Neuronal stem cell (in vitro differentiated cells): ENCODE measurements around the gene SIGLEC11.
"Not testable (repeated sequence)": the region's sequence is repeated elsewhere in the genome, so short reads cannot be mapped to it uniquely, and the experiment has no call there.

ENCODE experiments used
- DNase-seq: peaks from one replicate; pipeline ENCODE4 v3.0.0-alpha.2; 2013; ENCODE audit warnings: low spot score
- H2AFZ ChIP-seq: one replicate; pipeline ENCODE4 v1.6.1; 2013; ENCODE audit warnings: mild to moderate bottlenecking, low read length, inconsistent platforms
- H2AK5ac ChIP-seq: 2 replicates; pipeline ENCODE4 v1.6.1; 2013; ENCODE audit warnings: low read depth, mild to moderate bottlenecking, inconsistent platforms, low read length, moderate library complexity, mixed read lengths
- H2BK120ac ChIP-seq: 2 replicates; pipeline ENCODE4 v1.6.1; 2013; ENCODE audit warnings: low read depth, mild to moderate bottlenecking, inconsistent platforms, low read length, moderate library complexity, mixed read lengths
- H2BK12ac ChIP-seq: one replicate; pipeline ENCODE4 v1.6.1; 2013; ENCODE audit warnings: low read length, inconsistent platforms
- H2BK15ac ChIP-seq: 2 replicates; pipeline ENCODE4 v1.6.1; 2013; ENCODE audit warnings: mild to moderate bottlenecking, low read length, inconsistent platforms, mixed read lengths
- H2BK5ac ChIP-seq: one replicate; pipeline ENCODE4 v1.6.1; 2013; ENCODE audit warnings: inconsistent platforms, mild to moderate bottlenecking, low read length, moderate library complexity
- H3K14ac ChIP-seq: one replicate; pipeline ENCODE4 v1.6.1; 2013; ENCODE audit warnings: low read length, inconsistent platforms
- H3K18ac ChIP-seq: 2 replicates; pipeline ENCODE4 v1.6.1; 2013; ENCODE audit warnings: low read length, inconsistent platforms
- H3K23ac ChIP-seq: 2 replicates; pipeline ENCODE4 v1.6.1; 2013; ENCODE audit warnings: low read depth, mild to moderate bottlenecking, mixed read lengths, low read length, inconsistent platforms; ENCODE audit not compliant: poor library complexity
- H3K27ac ChIP-seq: replicated peaks from 3 replicates; pipeline ENCODE4 v1.5.1; 2013; ENCODE audit warnings: low read length, inconsistent platforms
- H3K27me3 ChIP-seq, 3 experiments: 2 replicates each; pipeline ENCODE4 v1.6.1; 2013; ENCODE audit warnings: low read length in 3 of 3, mild to moderate bottlenecking in 2 of 3, inconsistent platforms in 1 of 3, low read depth in 1 of 3, mixed read lengths in 1 of 3, moderate library complexity in 1 of 3; ENCODE audit not compliant: control insufficient read depth in 3 of 3, insufficient read depth in 3 of 3
- H3K36me3 ChIP-seq, 2 donors: replicated peaks in 1 of 2; 2 replicates each; pipeline ENCODE4 v1.6.1; 2013; ENCODE audit warnings: low read length in 2 of 2; ENCODE audit not compliant: control insufficient read depth in 2 of 2, insufficient read depth in 2 of 2
- H3K4ac ChIP-seq: 2 replicates; pipeline ENCODE4 v1.6.1; 2013; ENCODE audit warnings: inconsistent platforms, mild to moderate bottlenecking, low read length, moderate library complexity
- H3K4me1 ChIP-seq, 2 donors: 1 replicate in 1 of 2; 2 replicates in 1 of 2; pipeline ENCODE4 v1.6.1; 2013; ENCODE audit warnings: low read length in 2 of 2, low read depth in 1 of 2; ENCODE audit not compliant: control insufficient read depth in 2 of 2, insufficient read depth in 1 of 2
- H3K4me2 ChIP-seq: one replicate; pipeline ENCODE4 v1.6.1; 2013; ENCODE audit warnings: mild to moderate bottlenecking, low read length, inconsistent platforms; ENCODE audit not compliant: insufficient read depth, poor library complexity, severe bottlenecking
- H3K4me3 ChIP-seq, 2 donors: 2 replicates each; pipeline ENCODE4 v1.5.1; 2013; ENCODE audit warnings: low read length in 2 of 2, mild to moderate bottlenecking in 2 of 2, inconsistent platforms in 1 of 2, moderate library complexity in 1 of 2
- H3K79me1 ChIP-seq: one replicate; pipeline ENCODE4 v1.6.1; 2013; ENCODE audit warnings: low read depth, mild to moderate bottlenecking, inconsistent platforms, low read length, moderate library complexity
- H3K9ac ChIP-seq: one replicate; pipeline ENCODE4 v1.6.1; 2013; ENCODE audit warnings: mild to moderate bottlenecking, low read depth, low read length, inconsistent platforms; ENCODE audit not compliant: poor library complexity
- H3K9me3 ChIP-seq, 2 donors: replicated peaks in 1 of 2; 2 replicates each; pipeline versions ENCODE3 to v1.6.1; 2013; ENCODE audit warnings: low read length in 2 of 2, mild to moderate bottlenecking in 2 of 2, inconsistent platforms in 1 of 2, low read depth in 1 of 2, mixed read lengths in 1 of 2, moderate library complexity in 1 of 2; ENCODE audit not compliant: control insufficient read depth in 2 of 2, insufficient read depth in 1 of 2
- H4K8ac ChIP-seq: one replicate; pipeline ENCODE4 v1.6.1; 2013; ENCODE audit warnings: low read depth, mild to moderate bottlenecking, inconsistent platforms, low read length, moderate library complexity
- H4K91ac ChIP-seq: one replicate; pipeline ENCODE4 v1.6.1; 2013; ENCODE audit warnings: low read length, low read depth, mild to moderate bottlenecking, inconsistent platforms; ENCODE audit not compliant: poor library complexity
- WGBS, 2 donors: extraction: QIAGEN DNeasy Blood & Tissue Kit; methylation state at CpG; one replicate each; pipeline ENCODE4 v1.1.7; 2013; ENCODE audit warnings: missing lambda C conversion rate in 2 of 2, mixed read lengths in 1 of 2; ENCODE audit not compliant: insufficient read length in 2 of 2, insufficient replicate concordance in 1 of 2; ENCODE audit errors: extremely low coverage in 2 of 2; 5-methylcytosine and 5-hydroxymethylcytosine counted together

Gene SIGLEC11

DNA sequence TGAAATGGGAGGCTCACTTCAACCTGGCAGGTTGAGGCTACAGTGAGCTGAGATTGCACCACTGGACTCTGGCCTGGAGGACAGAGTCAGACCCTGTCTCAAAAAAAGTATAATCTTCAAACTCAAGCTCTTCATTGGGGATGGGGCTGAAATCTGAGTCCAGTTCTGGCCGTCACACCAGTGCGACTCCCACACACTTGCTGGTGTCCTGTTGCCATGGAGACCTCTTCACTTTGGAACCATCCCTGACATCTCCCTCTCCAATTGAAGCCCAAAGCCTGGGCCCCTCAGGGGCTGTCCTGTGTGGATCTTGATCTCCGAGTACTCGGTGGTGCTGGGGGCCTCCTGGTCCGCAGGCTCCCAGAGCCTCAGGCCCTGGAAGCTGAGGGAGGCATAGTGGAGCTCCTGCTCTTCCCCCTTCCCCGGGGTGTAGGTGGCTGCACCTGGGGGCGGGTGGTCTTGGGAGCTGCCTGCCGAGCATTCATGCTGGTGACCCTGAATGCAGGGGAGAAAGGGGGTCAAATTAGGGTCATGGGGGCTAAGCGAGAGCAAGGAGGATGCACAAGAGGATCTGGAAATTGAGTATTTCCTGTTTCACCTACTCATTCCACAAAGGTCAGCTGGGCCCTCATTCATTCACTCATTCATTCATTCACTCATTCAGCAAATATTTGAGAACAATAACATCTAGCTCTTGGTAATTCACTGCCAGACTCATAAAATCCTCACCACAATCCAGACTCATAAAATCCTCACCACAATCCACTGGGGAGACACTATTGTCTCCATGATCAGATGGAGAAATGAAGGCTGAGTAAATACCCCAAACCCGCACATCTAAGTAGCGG lies 11.0 kb downstream of the SIGLEC11 start:
- no peak for DNase-seq
- no peak overlapping the region for H4K91ac ChIP-seq
- no peak overlapping the region for H3K14ac ChIP-seq
- no peak overlapping the region for H3K4me3 ChIP-seq
- no peak overlapping the region for H3K9ac ChIP-seq
- H3K36me3 ChIP-seq: no peaks in the 10 kb centered on the region
- H2BK12ac ChIP-seq: no peak overlapping the region
- WGBS, 2 donors: no CpG with 5 or more reads among the region's 11 CpGs
- H3K4me2 ChIP-seq: no peak overlapping the region
- no peak overlapping the region for H3K4ac ChIP-seq
- no peak overlapping the region for H2BK120ac ChIP-seq
- H4K8ac ChIP-seq: no peak overlapping the region
- no peak overlapping the region for H3K27ac ChIP-seq
- peaks cover 3 to 4% of the 10 kb centered on the region in 2 donors for H3K9me3 ChIP-seq
- H3K27me3 ChIP-seq: no peaks in the 10 kb centered on the region
- H2AFZ ChIP-seq: peak overlapping the region; percentile 46
- peaks cover 0 to 10% of the 10 kb centered on the region in 2 donors for H3K4me1 ChIP-seq
- H3K79me1 ChIP-seq: no peaks in the 10 kb centered on the region
- H2BK5ac ChIP-seq: no peak overlapping the region
- no peak overlapping the region for H2BK15ac ChIP-seq
- no peak overlapping the region for H3K18ac ChIP-seq
- no peak overlapping the region for H3K23ac ChIP-seq
- no peak overlapping the region for H2AK5ac ChIP-seq

DNA sequence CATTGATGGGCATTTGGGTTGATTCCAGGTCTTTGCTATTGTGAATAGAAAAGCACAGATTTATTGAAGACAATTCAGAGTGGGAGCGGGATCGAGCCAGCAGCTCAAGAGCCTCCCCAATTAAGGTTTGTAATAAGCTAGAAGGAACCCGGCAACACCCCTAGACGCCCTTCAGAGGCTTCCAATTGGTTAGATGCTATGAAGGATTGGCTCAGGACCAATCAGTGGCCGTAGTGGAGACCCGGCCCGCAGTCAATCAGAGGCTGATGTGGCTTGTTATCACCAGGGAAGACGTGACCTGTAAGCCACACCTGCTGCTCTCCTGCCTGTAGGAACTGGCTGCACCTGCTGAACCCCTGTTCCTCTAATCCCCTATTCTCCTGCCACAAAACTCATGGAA lies 14.6 kb downstream of the SIGLEC11 start:
- H2AK5ac ChIP-seq: no peak overlapping the region
- H3K79me1 ChIP-seq: no peaks in the 10 kb centered on the region
- H3K4me1 ChIP-seq: peaks cover 0 to 6% of the 10 kb centered on the region in 2 donors
- no peak overlapping the region for H2BK5ac ChIP-seq
- no CpG with 5 or more reads among the region's 8 CpGs for WGBS, 2 donors
- H4K91ac ChIP-seq: no peak overlapping the region
- H3K18ac ChIP-seq: no peak overlapping the region
- no peak overlapping the region for H3K27ac ChIP-seq
- no peak overlapping the region for H3K9ac ChIP-seq
- no peak overlapping the region for H3K4me3 ChIP-seq
- H4K8ac ChIP-seq: no peak overlapping the region
- no peak overlapping the region for H3K4ac ChIP-seq
- H3K36me3 ChIP-seq: no peaks in the 10 kb centered on the region
- H2AFZ ChIP-seq: no peak overlapping the region
- H3K14ac ChIP-seq: no peak overlapping the region
- H3K23ac ChIP-seq: peak overlapping the region; percentile 73
- DNase-seq: no peak
- H3K27me3 ChIP-seq: peaks cover 0 to 2% (median 0%) of the 10 kb centered on the region in 3 experiments
- H2BK12ac ChIP-seq: no peak overlapping the region
- no peak overlapping the region for H3K4me2 ChIP-seq
- H2BK15ac ChIP-seq: no peak overlapping the region
- H3K9me3 ChIP-seq: peaks cover 0 to 1% of the 10 kb centered on the region in 2 donors
- no peak overlapping the region for H2BK120ac ChIP-seq

DNA sequence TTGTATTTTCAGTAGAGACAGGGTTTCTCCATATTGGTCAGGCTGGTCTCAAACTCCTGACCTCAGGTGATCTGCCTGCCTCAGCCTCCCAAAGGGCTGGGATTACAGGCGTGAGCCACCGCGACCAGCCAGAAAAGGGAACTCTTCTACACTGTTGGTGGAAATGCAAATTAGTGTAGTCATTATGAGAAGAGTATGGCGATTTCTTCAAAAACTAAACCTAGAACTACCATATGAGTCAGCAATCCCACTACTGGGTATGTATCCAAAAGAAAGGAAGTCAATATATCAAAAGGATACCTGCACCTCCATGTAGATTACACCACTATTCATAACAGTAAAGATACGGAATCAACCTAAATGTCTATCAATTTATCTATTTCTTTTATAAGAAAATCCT lies 16.4 kb downstream of the SIGLEC11 start:
- H3K27me3 ChIP-seq, H3K9ac ChIP-seq, H3K79me1 ChIP-seq, H3K4me1 ChIP-seq, H3K23ac ChIP-seq, H3K4me2 ChIP-seq, H3K9me3 ChIP-seq, DNase-seq, H2BK15ac ChIP-seq, H3K27ac ChIP-seq, H4K8ac ChIP-seq, H3K36me3 ChIP-seq, H2BK12ac ChIP-seq, H3K14ac ChIP-seq, H2AFZ ChIP-seq, H3K4ac ChIP-seq, H2AK5ac ChIP-seq, H2BK120ac ChIP-seq, H2BK5ac ChIP-seq, H3K4me3 ChIP-seq, H3K18ac ChIP-seq, H4K91ac ChIP-seq: not testable (repeated sequence)
- no CpG with 5 or more reads among the region's 5 CpGs for WGBS, 2 donors

GRCh38 chr19:49940482-49940791 lies 20.5 kb downstream of the SIGLEC11 start:
- no peaks in the 10 kb centered on the region for H3K4me1 ChIP-seq
- H3K9ac ChIP-seq: no peak overlapping the region
- peak overlapping the region; percentile 16 for H2BK12ac ChIP-seq
- H3K18ac ChIP-seq: no peak overlapping the region
- H2BK5ac ChIP-seq: no peak overlapping the region
- no peaks in the 10 kb centered on the region for H3K36me3 ChIP-seq
- no peak overlapping the region for H2AK5ac ChIP-seq
- H3K27ac ChIP-seq: no peak overlapping the region
- no peak overlapping the region for H3K4ac ChIP-seq
- H3K4me2 ChIP-seq: no peak overlapping the region
- peaks cover 0 to 2% (median 0%) of the 10 kb centered on the region in 3 experiments for H3K27me3 ChIP-seq
- H2BK15ac ChIP-seq: no peak overlapping the region
- H3K23ac ChIP-seq: no peak overlapping the region
- no peak for DNase-seq
- no peak overlapping the region for H3K4me3 ChIP-seq
- H2BK120ac ChIP-seq: no peak overlapping the region
- H3K14ac ChIP-seq: peak overlapping the region; percentile 72
- H3K79me1 ChIP-seq: no peaks in the 10 kb centered on the region
- no peaks in the 10 kb centered on the region for H3K9me3 ChIP-seq
- no peak overlapping the region for H2AFZ ChIP-seq
- WGBS, 2 donors: no CpG with 5 or more reads among the region's 5 CpGs
- H4K8ac ChIP-seq: no peak overlapping the region
- no peak overlapping the region for H4K91ac ChIP-seq
